Omental fat pad (tissue), 4 donors: ENCODE results near the gene SGTB. TPM values are rescaled to one million over a fixed set of nuclear protein-coding genes. Genes with fewer than 3 reads are reported as not detected.

Experiments
- ATAC-seq: fragments of 150-250 bp; one replicate; pipeline ENCODE4 v1.9.1; 2016; ENCODE audit warnings: mild to moderate bottlenecking, moderate library complexity; ENCODE audit not compliant: low FRiP score
- DNase-seq: peaks from one replicate; pipeline ENCODE4 v3.0.0-alpha.2; 2019; ENCODE audit warnings: low spot score
- CTCF ChIP-seq, 3 donors: fragments of 450-650 bp; IDR thresholded peaks; one replicate each; pipeline ENCODE4 v1.5.1; 2016 to 2017; ENCODE audit warnings: antibody characterized with exemption in 3 of 3, mild to moderate bottlenecking in 3 of 3, moderate library complexity in 2 of 3
- total RNA-seq, 4 donors: library from RNA; depleted of rRNA; stranded (reverse); fragments of >200 nt; gene quantifications; one replicate each; pipeline ENCODE4 v1.1.0, GENCODE V29; 2016

The SGTB gene
- total RNA-seq, 4 donors from 2014 or later = 5.7 to 12.6 (median 10.4) TPM

GRCh38 chr5:65749956-65750355 is 28.0 kb upstream of the SGTB start:
- DNase-seq (no peak), ATAC-seq (no peak)
- no peak for TF ChIP-seq CTCF (IDR thresholded peaks at IDR 0.05)

GRCh38 chr5:65749221-65749844 is 27.4 kb upstream of the SGTB start:
- no peak for TF ChIP-seq CTCF (IDR thresholded peaks at IDR 0.05)
- ATAC-seq = no peak
- no peak for DNase-seq

- DNase-seq (no peak), ATAC-seq (peak; percentile 87)
- peak in 1 of 3 donors; percentile 13 for TF ChIP-seq CTCF (IDR thresholded peaks at IDR 0.05)
Measured at GRCh38 chr5:65742565-65743231, 20.8 kb upstream of the SGTB start.

- ATAC-seq (no peak), DNase-seq (no peak)
- no peak for TF ChIP-seq CTCF (IDR thresholded peaks at IDR 0.05)
Measured at GRCh38 chr5:65739162-65739561, 17.3 kb upstream of the SGTB start.

- TF ChIP-seq CTCF (IDR thresholded peaks at IDR 0.05) = no peak
- ATAC-seq (no peak), DNase-seq (no peak)
Measured at GRCh38 chr5:65738305-65738704, 16.4 kb upstream of the SGTB start.

GRCh38 chr5:65737842-65738241 is 15.9 kb upstream of the SGTB start:
- no peak for TF ChIP-seq CTCF (IDR thresholded peaks at IDR 0.05)
- DNase-seq (no peak), ATAC-seq (no peak)

GRCh38 chr5:65736011-65736410 is 14.1 kb upstream of the SGTB start:
- ATAC-seq = no peak
- no peak for TF ChIP-seq CTCF (IDR thresholded peaks at IDR 0.05)
- no peak for DNase-seq
